ENCODE measurements around the gene SYCP2. TPM values are rescaled to one million over a fixed set of nuclear protein-coding genes. Genes with fewer than 3 reads are reported as not detected.

SYCP2 gene
- polyA plus RNA-seq, 1 of the 3 experiments (the other 2 are of a cell fraction), result 0.76 TPM

GRCh38 chr20:59839400-59839799, 94.0 kb downstream of the SYCP2 start:
- DNase-seq, result no peak
- H3K36me3 ChIP-seq (replicated peaks in 1 of 2; ENCODE audit: control insufficient read depth in 1 of 2, insufficient read depth in 2 of 2, low read length in 1 of 2), result peaks cover 0 to 3% of the 10 kb centered on the region in 2 experiments
- 67% methylated on average over 5 of the region's 5 CpGs for WGBS (ENCODE audit: low lambda C conversion rate)
- H3K9me3 ChIP-seq, result no peaks in the 10 kb centered on the region
- no peak overlapping the region for H3K4me3 ChIP-seq (ENCODE audit: low read depth in 2 of 2, low read length in 1 of 2)
- H2AFZ ChIP-seq (ENCODE audit: low read depth), result no peak overlapping the region
- no peaks in the 10 kb centered on the region for H3K9me2 ChIP-seq
- no peaks in the 10 kb centered on the region for H3K79me2 ChIP-seq (ENCODE audit: insufficient read depth)
- H3K4me1 ChIP-seq (ENCODE audit: control insufficient read depth in 1 of 2, insufficient read depth in 2 of 2, low read depth in 1 of 2, low read length in 1 of 2), result peaks cover 0 to 17% of the 10 kb centered on the region in 2 experiments; a peak in 1 of 4 replicates
- no peak overlapping the region for H3K27ac ChIP-seq (ENCODE audit: low read depth in 2 of 2, low read length in 1 of 2)
- H3K4me2 ChIP-seq, result no peak overlapping the region
- TF ChIP-seq, protein P1, sequence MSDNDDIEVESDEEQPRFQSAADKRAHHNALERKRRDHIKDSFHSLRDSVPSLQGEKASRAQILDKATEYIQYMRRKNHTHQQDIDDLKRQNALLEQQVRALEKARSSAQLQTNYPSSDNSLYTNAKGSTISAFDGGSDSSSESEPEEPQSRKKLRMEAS (IDR thresholded peaks at IDR 0.05; ENCODE audit: low read depth), result no peak
- TF ChIP-seq, protein P2, sequence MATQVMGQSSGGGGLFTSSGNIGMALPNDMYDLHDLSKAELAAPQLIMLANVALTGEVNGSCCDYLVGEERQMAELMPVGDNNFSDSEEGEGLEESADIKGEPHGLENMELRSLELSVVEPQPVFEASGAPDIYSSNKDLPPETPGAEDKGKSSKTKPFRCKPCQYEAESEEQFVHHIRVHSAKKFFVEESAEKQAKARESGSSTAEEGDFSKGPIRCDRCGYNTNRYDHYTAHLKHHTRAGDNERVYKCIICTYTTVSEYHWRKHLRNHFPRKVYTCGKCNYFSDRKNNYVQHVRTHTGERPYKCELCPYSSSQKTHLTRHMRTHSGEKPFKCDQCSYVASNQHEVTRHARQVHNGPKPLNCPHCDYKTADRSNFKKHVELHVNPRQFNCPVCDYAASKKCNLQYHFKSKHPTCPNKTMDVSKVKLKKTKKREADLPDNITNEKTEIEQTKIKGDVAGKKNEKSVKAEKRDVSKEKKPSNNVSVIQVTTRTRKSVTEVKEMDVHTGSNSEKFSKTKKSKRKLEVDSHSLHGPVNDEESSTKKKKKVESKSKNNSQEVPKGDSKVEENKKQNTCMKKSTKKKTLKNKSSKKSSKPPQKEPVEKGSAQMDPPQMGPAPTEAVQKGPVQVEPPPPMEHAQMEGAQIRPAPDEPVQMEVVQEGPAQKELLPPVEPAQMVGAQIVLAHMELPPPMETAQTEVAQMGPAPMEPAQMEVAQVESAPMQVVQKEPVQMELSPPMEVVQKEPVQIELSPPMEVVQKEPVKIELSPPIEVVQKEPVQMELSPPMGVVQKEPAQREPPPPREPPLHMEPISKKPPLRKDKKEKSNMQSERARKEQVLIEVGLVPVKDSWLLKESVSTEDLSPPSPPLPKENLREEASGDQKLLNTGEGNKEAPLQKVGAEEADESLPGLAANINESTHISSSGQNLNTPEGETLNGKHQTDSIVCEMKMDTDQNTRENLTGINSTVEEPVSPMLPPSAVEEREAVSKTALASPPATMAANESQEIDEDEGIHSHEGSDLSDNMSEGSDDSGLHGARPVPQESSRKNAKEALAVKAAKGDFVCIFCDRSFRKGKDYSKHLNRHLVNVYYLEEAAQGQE (IDR thresholded peaks at IDR 0.05; ENCODE audit: low read depth, low read length), result no peak
- TF ChIP-seq EP300 (IDR thresholded peaks at IDR 0.05; ENCODE audit: borderline replicate concordance in 1 of 2, low read depth in 1 of 2, low read length in 1 of 2), result no peak
- TF ChIP-seq, protein P3, sequence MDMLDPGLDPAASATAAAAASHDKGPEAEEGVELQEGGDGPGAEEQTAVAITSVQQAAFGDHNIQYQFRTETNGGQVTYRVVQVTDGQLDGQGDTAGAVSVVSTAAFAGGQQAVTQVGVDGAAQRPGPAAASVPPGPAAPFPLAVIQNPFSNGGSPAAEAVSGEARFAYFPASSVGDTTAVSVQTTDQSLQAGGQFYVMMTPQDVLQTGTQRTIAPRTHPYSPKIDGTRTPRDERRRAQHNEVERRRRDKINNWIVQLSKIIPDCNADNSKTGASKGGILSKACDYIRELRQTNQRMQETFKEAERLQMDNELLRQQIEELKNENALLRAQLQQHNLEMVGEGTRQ (IDR thresholded peaks at IDR 0.05; ENCODE audit: borderline replicate concordance, low read depth, low read length), result no peak
- no peak for TF ChIP-seq YY1 (IDR thresholded peaks at IDR 0.05; ENCODE audit: low read depth)
- no peak for TF ChIP-seq RAD21 (IDR thresholded peaks at IDR 0.05; ENCODE audit: low read length)
- TF ChIP-seq TAF1 (IDR thresholded peaks at IDR 0.05; ENCODE audit: borderline replicate concordance, low read depth, low read length), result no peak
- POLR2A ChIA-PET, result no interaction called here
- CTCF ChIA-PET, result interaction anchor here (0.7 to 9.3 kb wide), 5 partner anchors 10 to 269 kb away, joined by 3 to 111 read pairs (median 4); no protein-coding TSS in a partner anchor
- peaks cover 8% of the 10 kb centered on the region for H3F3A ChIP-seq (replicated peaks; ENCODE audit: insufficient read depth)
- H3K9ac ChIP-seq, result no peak overlapping the region
- H3K27me3 ChIP-seq (ENCODE audit: insufficient read depth), result no peaks in the 10 kb centered on the region
- H4K20me1 ChIP-seq (ENCODE audit: insufficient read depth), result no peaks in the 10 kb centered on the region

- H3K9me3 ChIP-seq, result no peaks in the 10 kb centered on the region
- no peak overlapping the region for H3K4me2 ChIP-seq
- H3K9me2 ChIP-seq, result no peaks in the 10 kb centered on the region
- H2AFZ ChIP-seq (ENCODE audit: low read depth), result no peak overlapping the region
- DNase-seq, result no peak
- H3K27ac ChIP-seq (ENCODE audit: low read depth in 2 of 2, low read length in 1 of 2), result no peak overlapping the region
- H4K20me1 ChIP-seq (ENCODE audit: insufficient read depth), result no peaks in the 10 kb centered on the region
- H3K9ac ChIP-seq, result no peak overlapping the region
- ChIA-PET POLR2A (no interaction called here), CTCF (interaction anchor here (2.0 to 9.3 kb wide), 4 partner anchors 12 to 267 kb away, joined by 4 to 111 read pairs (median 12); no protein-coding TSS in a partner anchor)
- H3K4me1 ChIP-seq (ENCODE audit: control insufficient read depth in 1 of 2, insufficient read depth in 2 of 2, low read depth in 1 of 2, low read length in 1 of 2), result peaks cover 0 to 17% of the 10 kb centered on the region in 2 experiments; a peak in 1 of 4 replicates
- TF ChIP-seq, protein P4, sequence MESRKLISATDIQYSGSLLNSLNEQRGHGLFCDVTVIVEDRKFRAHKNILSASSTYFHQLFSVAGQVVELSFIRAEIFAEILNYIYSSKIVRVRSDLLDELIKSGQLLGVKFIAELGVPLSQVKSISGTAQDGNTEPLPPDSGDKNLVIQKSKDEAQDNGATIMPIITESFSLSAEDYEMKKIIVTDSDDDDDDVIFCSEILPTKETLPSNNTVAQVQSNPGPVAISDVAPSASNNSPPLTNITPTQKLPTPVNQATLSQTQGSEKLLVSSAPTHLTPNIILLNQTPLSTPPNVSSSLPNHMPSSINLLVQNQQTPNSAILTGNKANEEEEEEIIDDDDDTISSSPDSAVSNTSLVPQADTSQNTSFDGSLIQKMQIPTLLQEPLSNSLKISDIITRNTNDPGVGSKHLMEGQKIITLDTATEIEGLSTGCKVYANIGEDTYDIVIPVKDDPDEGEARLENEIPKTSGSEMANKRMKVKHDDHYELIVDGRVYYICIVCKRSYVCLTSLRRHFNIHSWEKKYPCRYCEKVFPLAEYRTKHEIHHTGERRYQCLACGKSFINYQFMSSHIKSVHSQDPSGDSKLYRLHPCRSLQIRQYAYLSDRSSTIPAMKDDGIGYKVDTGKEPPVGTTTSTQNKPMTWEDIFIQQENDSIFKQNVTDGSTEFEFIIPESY (IDR thresholded peaks at IDR 0.05; ENCODE audit: borderline replicate concordance, low read depth), result no peak
- H3K36me3 ChIP-seq (replicated peaks in 1 of 2; ENCODE audit: control insufficient read depth in 1 of 2, insufficient read depth in 2 of 2, low read length in 1 of 2), result peaks cover 0 to 3% of the 10 kb centered on the region in 2 experiments
- H3F3A ChIP-seq (replicated peaks; ENCODE audit: insufficient read depth), result peaks cover 8% of the 10 kb centered on the region
- no peaks in the 10 kb centered on the region for H3K79me2 ChIP-seq (ENCODE audit: insufficient read depth)
- no peak overlapping the region for H3K4me3 ChIP-seq (ENCODE audit: low read depth in 2 of 2, low read length in 1 of 2)
- 60% methylated on average over 4 of the region's 4 CpGs for WGBS (ENCODE audit: low lambda C conversion rate)
- H3K27me3 ChIP-seq (ENCODE audit: insufficient read depth), result no peaks in the 10 kb centered on the region
These were observed 95.6 kb downstream of the SYCP2 start for GRCh38 chr20:59837623-59838394.
